Smooth muscle cell (in vitro differentiated cells): Measurements from ENCODE around the gene ABCG1. TPM values are rescaled to one million over a fixed set of nuclear protein-coding genes. Genes with fewer than 3 reads are reported as not detected.

Experiments used
- DNase-seq: peaks from one replicate; lab custom pipeline; 2025; ENCODE audit not compliant: unreplicated experiment; lab: John Stamatoyannopoulos, UW
- H2AFZ ChIP-seq: fragments of 200-600 bp; sonication (generic); 2 replicates; pipeline ENCODE4 v1.6.0; 2016; ENCODE audit warnings: antibody characterized with exemption, low read depth, mild to moderate bottlenecking
- H3F3A ChIP-seq: fragments of 200-600 bp; sonication (generic); 2 replicates; pipeline ENCODE4 v1.6.0; 2017; ENCODE audit warnings: antibody characterized with exemption, low read depth
- H3K27ac ChIP-seq: fragments of 200-600 bp; sonication (generic); 2 replicates; pipeline ENCODE4 v1.5.1; 2016; ENCODE audit warnings: low read depth, mild to moderate bottlenecking
- H3K27me3 ChIP-seq: fragments of 200-600 bp; sonication (generic); 2 replicates; pipeline ENCODE4 v1.6.1; 2016; ENCODE audit warnings: low read depth, mild to moderate bottlenecking
- H3K36me3 ChIP-seq: fragments of 200-600 bp; sonication (generic); 2 replicates; pipeline ENCODE4 v1.5.1; 2016; ENCODE audit warnings: low read depth
- H3K4me1 ChIP-seq: fragments of 200-600 bp; sonication (generic); 2 replicates; pipeline ENCODE4 v1.5.1; 2016; ENCODE audit warnings: low read depth
- H3K4me2 ChIP-seq: fragments of 200-600 bp; sonication (generic); 2 replicates; pipeline ENCODE4 v1.6.0; 2016; ENCODE audit warnings: mild to moderate bottlenecking
- H3K4me3 ChIP-seq: fragments of 200-600 bp; sonication (generic); 2 replicates; pipeline ENCODE4 v1.5.1; 2016; ENCODE audit warnings: mild to moderate bottlenecking
- H3K79me2 ChIP-seq: fragments of 200-600 bp; sonication (generic); 2 replicates; pipeline ENCODE4 v1.6.0; 2016; ENCODE audit warnings: low read depth, mild to moderate bottlenecking
- H3K9ac ChIP-seq: fragments of 200-600 bp; sonication (generic); 2 replicates; pipeline ENCODE4 v1.6.0; 2016; ENCODE audit warnings: low read depth
- H3K9me3 ChIP-seq: fragments of 200-600 bp; sonication (generic); replicated peaks from 2 replicates; pipeline ENCODE4 v1.5.1; 2016; ENCODE audit warnings: low read depth
- H4K20me1 ChIP-seq: fragments of 200-600 bp; sonication (generic); 2 replicates; pipeline ENCODE4 v1.6.0; 2016; ENCODE audit warnings: low read depth
- CTCF ChIP-seq: fragments of 200-600 bp; sonication (generic); IDR thresholded peaks from 2 replicates; pipeline ENCODE4 v1.5.1; 2017; ENCODE audit warnings: borderline replicate concordance, mild to moderate bottlenecking, antibody characterized with exemption; ENCODE audit not compliant: insufficient read depth, poor library complexity, severe bottlenecking
- WGBS: methylation state at CpG from one replicate; pipeline ENCODE4 v1.1.7; 2016; ENCODE audit warnings: low lambda C conversion rate; 5-methylcytosine and 5-hydroxymethylcytosine counted together
- polyA plus RNA-seq: library from polyadenylated mRNA; unstranded; fragments of >200 nt; fragmentation: Nextera tagmentation; extraction: Ambion mirVana; gene quantifications from 2 replicates; pipeline ENCODE4 v1.2.1, GENCODE V29; 2016
- total RNA-seq: library from RNA; depleted of rRNA; stranded (reverse); fragments of >200 nt; gene quantifications from 2 replicates; pipeline ENCODE4 v1.2.3, GENCODE V29; 2014

The ABCG1 gene
- total and polyA plus RNA-seq, 2 experiments from 2014 or later = 0.55 to 2.9 TPM

- Histone ChIP-seq H3K79me2 (no peaks in the 10 kb centered on the region), H3F3A (no peaks in the 10 kb centered on the region), H3K4me1 (no peaks in the 10 kb centered on the region), H3K27ac (no peak overlapping the region), H3K4me2 (no peak overlapping the region), H3K27me3 (no peaks in the 10 kb centered on the region), H2AFZ (no peak overlapping the region), H4K20me1 (no peaks in the 10 kb centered on the region), H3K9me3 (no peaks in the 10 kb centered on the region), H3K36me3 (no peaks in the 10 kb centered on the region), H3K4me3 (no peak overlapping the region), H3K9ac (no peak overlapping the region)
- WGBS = 92% methylated on average over 20 of the region's 20 CpGs
- no peak for TF ChIP-seq CTCF
- no peak for DNase-seq
These were observed 60.5 kb downstream of the ABCG1 start for GRCh38 chr21:42279341-42279871.

- Histone ChIP-seq H3K4me3 (no peak overlapping the region), H3K4me1 (no peaks in the 10 kb centered on the region), H2AFZ (no peak overlapping the region), H3K9ac (no peak overlapping the region), H4K20me1 (no peaks in the 10 kb centered on the region), H3K36me3 (no peaks in the 10 kb centered on the region), H3F3A (no peaks in the 10 kb centered on the region), H3K27ac (no peak overlapping the region), H3K79me2 (no peaks in the 10 kb centered on the region), H3K9me3 (no peaks in the 10 kb centered on the region), H3K4me2 (no peak overlapping the region), H3K27me3 (no peaks in the 10 kb centered on the region)
- no peak for DNase-seq
- no peak for TF ChIP-seq CTCF
- WGBS = 93% methylated on average over 11 of the region's 11 CpGs
These were observed 60.9 kb downstream of the ABCG1 start for GRCh38 chr21:42279888-42280287.

GRCh38 chr21:42280356-42281180 lies 61.6 kb downstream of the ABCG1 start:
- no peak for TF ChIP-seq CTCF
- WGBS = 91% methylated on average over 22 of the region's 22 CpGs
- Histone ChIP-seq H3F3A (no peaks in the 10 kb centered on the region), H3K27me3 (no peaks in the 10 kb centered on the region), H3K79me2 (no peaks in the 10 kb centered on the region), H4K20me1 (no peaks in the 10 kb centered on the region), H3K9ac (no peak overlapping the region), H3K9me3 (no peaks in the 10 kb centered on the region), H3K4me1 (no peaks in the 10 kb centered on the region), H3K4me2 (no peak overlapping the region), H3K27ac (no peak overlapping the region), H3K36me3 (no peaks in the 10 kb centered on the region), H2AFZ (no peak overlapping the region), H3K4me3 (no peak overlapping the region)
- DNase-seq = no peak

GRCh38 chr21:42281181-42281680 lies 62.3 kb downstream of the ABCG1 start:
- no peaks in the 10 kb centered on the region for H3K9me3 ChIP-seq
- no peaks in the 10 kb centered on the region for H3K4me1 ChIP-seq
- TF ChIP-seq CTCF = no peak
- whole genome bisulfite sequencing = 91% methylated on average over 12 of the region's 12 CpGs
- DNase-seq = no peak
- no peak overlapping the region for H2AFZ ChIP-seq
- no peak overlapping the region for H3K4me3 ChIP-seq
- H3K36me3 ChIP-seq = no peaks in the 10 kb centered on the region
- H4K20me1 ChIP-seq = no peaks in the 10 kb centered on the region
- no peak overlapping the region for H3K27ac ChIP-seq
- no peak overlapping the region for H3K9ac ChIP-seq
- no peaks in the 10 kb centered on the region for H3K27me3 ChIP-seq
- no peak overlapping the region for H3K4me2 ChIP-seq
- H3F3A ChIP-seq = no peaks in the 10 kb centered on the region
- no peaks in the 10 kb centered on the region for H3K79me2 ChIP-seq
